Stimulated activated CD4-positive, alpha-beta T cell treated with anti-CD3 and anti-CD28 coated beads, TNF-alpha, amount 100 ng/mL, for 1 hour (primary cell): ENCODE data around the gene RPL11.
"Not testable (repeated sequence)": the region's sequence is repeated elsewhere in the genome, so short reads cannot be mapped to it uniquely, and the experiment has no call there.

ENCODE experiments used
- DNase-seq, 3 donors: peaks; one replicate each; pipeline ENCODE4 v3.0.0-alpha.2; 2020; ENCODE audit warnings: low read depth in 3 of 3, low spot score in 1 of 3

Gene RPL11

GRCh38 chr1:23691499-23692307 is at the start of gene RPL11:
Gene RPL11, plus strand, starts transcription at chr1:23691806. Its CDS starts 18 bp downstream, at chr1:23691824.
- peak; percentile 66 to 73 (median 72) for DNase-seq

GRCh38 chr1:23643736-23644554 is 47.7 kb upstream of the RPL11 start:
- DNase-seq = no peak

GRCh38 chr1:23644555-23644866 is 47.1 kb upstream of the RPL11 start:
- no peak for DNase-seq

- DNase-seq = no peak
Observed at GRCh38 chr1:23645338-23645737, 46.3 kb upstream of the RPL11 start.

GRCh38 chr1:23646091-23646490 is 45.5 kb upstream of the RPL11 start:
- no peak for DNase-seq

- DNase-seq = no peak
Observed at GRCh38 chr1:23646541-23646940, 45.1 kb upstream of the RPL11 start.

- no peak for DNase-seq
Observed at GRCh38 chr1:23648576-23648975, 43.0 kb upstream of the RPL11 start.

GRCh38 chr1:23649157-23649556 is 42.4 kb upstream of the RPL11 start:
- not testable (repeated sequence) for DNase-seq

GRCh38 chr1:23650344-23650990 is 41.1 kb upstream of the RPL11 start:
- DNase-seq = no peak

- DNase-seq = no peak
Observed at GRCh38 chr1:23651069-23651808, 40.4 kb upstream of the RPL11 start.

GRCh38 chr1:23657659-23658275 is 33.8 kb upstream of the RPL11 start:
- peak in 1 of 3 donors; percentile 22 for DNase-seq

- no peak for DNase-seq
Observed at GRCh38 chr1:23660671-23661070, 30.9 kb upstream of the RPL11 start.

GRCh38 chr1:23661887-23662286 is 29.7 kb upstream of the RPL11 start:
- no peak for DNase-seq

GRCh38 chr1:23664837-23665795 is 26.5 kb upstream of the RPL11 start:
- no peak for DNase-seq

GRCh38 chr1:23667411-23667810 is 24.2 kb upstream of the RPL11 start:
- no peak for DNase-seq

- DNase-seq = no peak
Observed at GRCh38 chr1:23670709-23671108, 20.9 kb upstream of the RPL11 start.

GRCh38 chr1:23673086-23673813 is 18.4 kb upstream of the RPL11 start:
- no peak for DNase-seq

GRCh38 chr1:23679815-23680214 is 11.8 kb upstream of the RPL11 start:
- DNase-seq = no peak

- no peak for DNase-seq
Observed at GRCh38 chr1:23682946-23683345, 8.7 kb upstream of the RPL11 start.
